Activated naive CD8-positive, alpha-beta T cell treated with anti-CD3 and anti-CD28 coated beads, Interleukin-2, amount 50 U/mL, for 24 hours (primary cell): Measurements from ENCODE around the gene COL4A1.

Experiments
- ATAC-seq: fragments of 150-1000 bp; cut with Tn5 transposase; one replicate; pipeline ENCODE4 v1.10.0; 2021
- DNase-seq: peaks from one replicate; pipeline ENCODE4 v3.0.0; 2021
- H3K27ac Mint-ChIP-seq: one replicate; pipeline ENCODE4 v1.8.0; 2021; ENCODE audit warnings: mild to moderate bottlenecking, mixed read lengths
- H3K27me3 Mint-ChIP-seq: one replicate; pipeline ENCODE4 v1.8.0; 2021; ENCODE audit warnings: mixed read lengths
- H3K36me3 Mint-ChIP-seq: one replicate; pipeline ENCODE4 v1.8.0; 2021; ENCODE audit warnings: low read depth, mixed read lengths
- H3K4me1 Mint-ChIP-seq: one replicate; pipeline ENCODE4 v1.8.0; 2021; ENCODE audit warnings: mixed read lengths
- H3K4me3 Mint-ChIP-seq: one replicate; pipeline ENCODE4 v1.8.0; 2021; ENCODE audit warnings: mild to moderate bottlenecking, moderate library complexity, mixed read lengths
- H3K9me3 Mint-ChIP-seq: one replicate; pipeline ENCODE4 v1.8.0; 2021; ENCODE audit warnings: mixed read lengths

COL4A1 gene

GRCh38 chr13:110289661-110290060 is 17.3 kb downstream of the COL4A1 start:
- no peaks in the 10 kb centered on the region for H3K9me3 Mint-ChIP-seq
- no peak for ATAC-seq

GRCh38 chr13:110289174-110289573 is 17.8 kb downstream of the COL4A1 start:
- Mint-ChIP-seq H3K36me3 (no peaks in the 10 kb centered on the region), H3K4me1 (no peaks in the 10 kb centered on the region)
- no peak for ATAC-seq

More at GRCh38 chr13:110289661-110290060, 17.3 kb downstream of the COL4A1 start:
- Mint-ChIP-seq H3K4me3 (no peak overlapping the region), H3K36me3 (no peaks in the 10 kb centered on the region), H3K27me3 (peaks cover 11% of the 10 kb centered on the region), H3K27ac (no peak overlapping the region), H3K4me1 (no peaks in the 10 kb centered on the region)
- no peak for DNase-seq

GRCh38 chr13:110286833-110287819 is 19.8 kb downstream of the COL4A1 start:
- Mint-ChIP-seq H3K27me3 (peaks cover 10% of the 10 kb centered on the region), H3K4me1 (no peaks in the 10 kb centered on the region), H3K4me3 (no peak overlapping the region), H3K27ac (no peak overlapping the region), H3K9me3 (no peaks in the 10 kb centered on the region), H3K36me3 (no peaks in the 10 kb centered on the region)
- ATAC-seq: no peak
- no peak for DNase-seq

More at GRCh38 chr13:110289174-110289573, 17.8 kb downstream of the COL4A1 start:
- DNase-seq: no peak
- no peaks in the 10 kb centered on the region for H3K9me3 Mint-ChIP-seq
- no peak overlapping the region for H3K27ac Mint-ChIP-seq
- peaks cover 11% of the 10 kb centered on the region for H3K27me3 Mint-ChIP-seq
- no peak overlapping the region for H3K4me3 Mint-ChIP-seq

- ATAC-seq (no peak), DNase-seq (no peak)
- Mint-ChIP-seq H3K36me3 (no peaks in the 10 kb centered on the region), H3K4me3 (no peak overlapping the region), H3K9me3 (no peaks in the 10 kb centered on the region), H3K27ac (no peak overlapping the region), H3K4me1 (no peaks in the 10 kb centered on the region), H3K27me3 (peaks cover 13% of the 10 kb centered on the region)
Measured at GRCh38 chr13:110285991-110286832, 20.7 kb downstream of the COL4A1 start.

- no peak overlapping the region for H3K4me3 Mint-ChIP-seq
- H3K9me3 Mint-ChIP-seq: no peaks in the 10 kb centered on the region
- H3K36me3 Mint-ChIP-seq: no peaks in the 10 kb centered on the region
- H3K27ac Mint-ChIP-seq: no peak overlapping the region
- DNase-seq: no peak
- peaks cover 10% of the 10 kb centered on the region for H3K27me3 Mint-ChIP-seq
- H3K4me1 Mint-ChIP-seq: peaks cover 3% of the 10 kb centered on the region
- no peak for ATAC-seq
Measured at GRCh38 chr13:110284779-110285484, 22.0 kb downstream of the COL4A1 start.

GRCh38 chr13:110283736-110284517 is 23.0 kb downstream of the COL4A1 start:
- H3K27ac Mint-ChIP-seq: no peak overlapping the region

GRCh38 chr13:110282316-110282841 is 24.6 kb downstream of the COL4A1 start:
- no peak for DNase-seq
- Mint-ChIP-seq H3K36me3 (no peaks in the 10 kb centered on the region), H3K4me1 (peaks cover 3% of the 10 kb centered on the region), H3K27ac (no peak overlapping the region), H3K27me3 (peaks cover 14% of the 10 kb centered on the region), H3K9me3 (no peaks in the 10 kb centered on the region), H3K4me3 (no peak overlapping the region)
- ATAC-seq: no peak

More at GRCh38 chr13:110283736-110284517, 23.0 kb downstream of the COL4A1 start:
- Mint-ChIP-seq H3K27me3 (peaks cover 11% of the 10 kb centered on the region), H3K36me3 (no peaks in the 10 kb centered on the region), H3K4me3 (no peak overlapping the region), H3K4me1 (peaks cover 3% of the 10 kb centered on the region), H3K9me3 (no peaks in the 10 kb centered on the region)
- ATAC-seq: no peak
- DNase-seq: no peak

GRCh38 chr13:110281736-110282135 is 25.2 kb downstream of the COL4A1 start:
- Mint-ChIP-seq H3K4me3 (no peak overlapping the region), H3K36me3 (no peaks in the 10 kb centered on the region), H3K9me3 (no peaks in the 10 kb centered on the region), H3K27me3 (peaks cover 14% of the 10 kb centered on the region), H3K4me1 (peaks cover 3% of the 10 kb centered on the region), H3K27ac (no peak overlapping the region)
- no peak for DNase-seq
- no peak for ATAC-seq

- no peaks in the 10 kb centered on the region for H3K9me3 Mint-ChIP-seq
- ATAC-seq (no peak), DNase-seq (no peak)
- H3K27me3 Mint-ChIP-seq: peaks cover 14% of the 10 kb centered on the region
- peaks cover 3% of the 10 kb centered on the region for H3K4me1 Mint-ChIP-seq
- H3K4me3 Mint-ChIP-seq: no peak overlapping the region
- no peaks in the 10 kb centered on the region for H3K36me3 Mint-ChIP-seq
- no peak overlapping the region for H3K27ac Mint-ChIP-seq
Measured at GRCh38 chr13:110280985-110281688, 25.8 kb downstream of the COL4A1 start.

- DNase-seq (no peak), ATAC-seq (no peak)
- peaks cover 3% of the 10 kb centered on the region for H3K4me1 Mint-ChIP-seq
- H3K27ac Mint-ChIP-seq: no peak overlapping the region
- H3K27me3 Mint-ChIP-seq: peaks cover 14% of the 10 kb centered on the region
- H3K9me3 Mint-ChIP-seq: no peaks in the 10 kb centered on the region
- no peak overlapping the region for H3K4me3 Mint-ChIP-seq
- H3K36me3 Mint-ChIP-seq: no peaks in the 10 kb centered on the region
Measured at GRCh38 chr13:110280231-110280813, 26.6 kb downstream of the COL4A1 start.

GRCh38 chr13:110279684-110280083 is 27.3 kb downstream of the COL4A1 start:
- peaks cover 16% of the 10 kb centered on the region for H3K27me3 Mint-ChIP-seq
- no peak for ATAC-seq
- peaks cover 3% of the 10 kb centered on the region for H3K4me1 Mint-ChIP-seq

GRCh38 chr13:110278859-110279258 is 28.1 kb downstream of the COL4A1 start:
- Mint-ChIP-seq H3K27me3 (peaks cover 16% of the 10 kb centered on the region), H3K36me3 (no peaks in the 10 kb centered on the region), H3K27ac (no peak overlapping the region), H3K9me3 (no peaks in the 10 kb centered on the region), H3K4me3 (no peak overlapping the region), H3K4me1 (peaks cover 3% of the 10 kb centered on the region)
- no peak for ATAC-seq
- no peak for DNase-seq

More at GRCh38 chr13:110279684-110280083, 27.3 kb downstream of the COL4A1 start:
- Mint-ChIP-seq H3K4me3 (no peak overlapping the region), H3K9me3 (no peaks in the 10 kb centered on the region), H3K36me3 (no peaks in the 10 kb centered on the region), H3K27ac (no peak overlapping the region)
- DNase-seq: no peak
